Non-pigmented ciliary epithelial cell (primary cell): Measurements from ENCODE around the gene CFAP298.
"Not testable (repeated sequence)": the region's sequence is repeated elsewhere in the genome, so short reads cannot be mapped to it uniquely, and the experiment has no call there.

Experiments used
- DNase-seq: peaks from one replicate; pipeline ENCODE4 v3.0.0-alpha.2; 2010; ENCODE audit warnings: low read depth

The CFAP298 gene

GRCh38 chr21:32566741-32567389, 45.3 kb downstream of the CFAP298 start:
- no peak for DNase-seq

GRCh38 chr21:32565856-32566465, 46.2 kb downstream of the CFAP298 start:
- no peak for DNase-seq

GRCh38 chr21:32562915-32563314, 49.3 kb downstream of the CFAP298 start:
- no peak for DNase-seq

- DNase-seq, result peak; percentile 52
Observed at GRCh38 chr21:32562426-32562825, 49.8 kb downstream of the CFAP298 start.

DNA sequence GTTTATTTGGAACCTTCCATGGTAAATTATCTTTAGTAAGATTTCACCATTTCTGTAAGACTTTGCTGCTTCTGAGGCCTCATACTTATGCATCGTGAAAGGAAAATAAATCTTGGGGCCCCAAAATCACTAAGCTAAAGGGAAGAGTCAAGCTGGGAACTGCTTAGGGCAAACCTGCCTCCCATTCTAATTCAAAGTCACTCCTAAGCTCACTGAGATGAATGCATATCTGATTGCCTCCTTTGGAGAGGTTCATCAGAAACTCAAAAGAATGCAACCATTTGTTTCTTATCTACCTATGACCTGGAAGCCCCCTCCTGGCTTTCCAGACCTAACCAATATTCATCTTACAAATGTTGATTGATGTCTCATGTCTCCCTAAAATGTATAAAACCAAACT, 50.7 kb downstream of the CFAP298 start:
- not testable (repeated sequence) for DNase-seq

GRCh38 chr21:32560896-32561295, 51.3 kb downstream of the CFAP298 start:
- no peak for DNase-seq

DNA sequence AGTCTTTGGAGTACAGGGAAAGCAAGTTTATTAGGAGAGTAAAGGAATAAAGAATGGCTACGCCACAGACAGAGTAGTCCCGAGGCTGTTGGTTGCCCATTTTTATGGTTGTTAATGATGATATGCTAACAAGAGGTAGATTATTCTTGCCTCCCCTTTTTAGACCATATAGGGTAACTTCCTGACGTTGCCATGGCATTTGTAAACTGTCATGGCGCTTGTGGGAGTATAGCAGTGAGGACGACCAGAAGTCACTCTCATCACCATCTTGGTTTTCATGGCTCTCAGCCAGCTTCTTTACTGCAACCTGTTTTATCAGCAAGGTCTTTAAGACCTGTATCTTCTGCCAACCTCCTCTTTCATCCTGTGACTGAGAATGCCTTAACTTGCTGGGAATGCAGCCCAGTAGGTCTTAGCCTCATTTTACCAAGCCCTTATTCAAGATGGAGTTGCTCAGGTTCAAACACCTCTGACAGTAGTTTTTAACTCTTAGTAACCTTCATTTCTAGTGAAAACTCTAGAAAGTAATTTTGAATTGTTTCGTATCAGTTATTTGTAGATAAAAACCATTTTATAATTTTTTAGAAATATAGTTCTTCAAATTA, 53.1 kb downstream of the CFAP298 start:
- DNase-seq, result no peak

- DNase-seq, result no peak
Observed at GRCh38 chr21:32558106-32558505, 54.1 kb downstream of the CFAP298 start.

DNA sequence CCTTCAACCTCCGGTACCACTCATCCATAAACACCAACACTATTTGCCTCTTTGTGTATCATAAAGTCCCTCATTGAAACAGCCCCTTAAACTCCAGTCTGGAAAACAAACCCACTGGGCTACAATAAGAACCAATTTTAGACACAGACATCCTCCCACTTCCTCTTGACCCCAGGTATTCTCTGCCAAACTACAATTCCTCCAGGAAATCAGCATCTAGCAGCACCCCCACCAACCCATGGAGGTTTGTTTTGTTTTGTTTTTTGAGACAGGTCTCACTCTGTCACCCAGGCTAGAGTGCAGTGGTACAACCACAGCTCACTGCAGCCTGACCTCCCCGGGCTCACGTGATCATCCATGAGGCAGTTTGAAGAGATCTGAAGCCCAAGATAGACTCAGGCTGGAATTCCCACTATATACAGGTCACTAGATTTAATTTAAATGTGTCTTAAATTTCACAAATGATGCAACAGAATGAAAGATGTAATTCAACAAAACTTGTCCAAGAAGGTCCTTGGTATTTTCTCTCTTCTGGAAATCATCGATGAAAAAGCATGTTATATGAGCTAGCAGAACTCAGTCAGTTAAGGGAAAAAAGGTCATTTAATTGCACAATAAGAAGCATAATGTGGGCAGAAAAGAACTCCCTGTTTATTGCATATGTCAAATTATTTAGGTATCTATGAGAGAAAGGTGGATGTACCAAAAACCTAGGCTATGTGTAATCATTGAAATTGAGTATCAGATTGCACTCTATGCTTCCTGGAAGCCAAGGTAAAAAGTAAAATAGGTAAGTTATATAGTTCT, 57.1 kb downstream of the CFAP298 start:
- DNase-seq, result no peak

- DNase-seq, result no peak
Observed at GRCh38 chr21:32549886-32550285, 62.3 kb downstream of the CFAP298 start.

GRCh38 chr21:32549440-32549839, 62.7 kb downstream of the CFAP298 start:
- DNase-seq, result no peak
